HAP-1 (cell line): ENCODE results near the gene TMEM134.

ENCODE experiments used
- DNase-seq, 2 experiments: peaks; one replicate each; pipeline ENCODE4 v3.0.0-alpha.2; 2016 to 2020; ENCODE audit warnings: low spot score in 2 of 2
- H3K27me3 ChIP-seq: fragments of 250-450 bp; sonication (Bioruptor Pico); 2 replicates; pipeline ENCODE4 v1.5.1; 2020; ENCODE audit warnings: low read depth, mild to moderate bottlenecking, moderate library complexity
- H3K36me3 ChIP-seq: fragments of 250-450 bp; sonication (Bioruptor Pico); replicated peaks from 2 replicates; pipeline ENCODE4 v1.5.1; 2020; ENCODE audit warnings: mild to moderate bottlenecking
- H3K4me1 ChIP-seq: fragments of 250-450 bp; sonication (Bioruptor Pico); 2 replicates; pipeline ENCODE4 v1.5.1; 2020; ENCODE audit warnings: mild to moderate bottlenecking
- H3K4me3 ChIP-seq: fragments of 250-450 bp; sonication (Bioruptor Pico); 2 replicates; pipeline ENCODE4 v1.5.1; 2020; ENCODE audit warnings: mild to moderate bottlenecking, moderate library complexity
- H3K9me3 ChIP-seq: fragments of 250-450 bp; sonication (Bioruptor Pico); 2 replicates; pipeline ENCODE4 v1.5.1; 2020; ENCODE audit warnings: mild to moderate bottlenecking, moderate library complexity
- in situ Hi-C: fragments of 300-500 bp; cut with MboI; formaldehyde crosslinking; loops from 3 replicates; pipeline ENCODE4 v1.14.3; 2020; ENCODE audit warnings: low sequenced_read_pairs, inconsistent platforms, mixed read lengths

TMEM134 gene

DNA sequence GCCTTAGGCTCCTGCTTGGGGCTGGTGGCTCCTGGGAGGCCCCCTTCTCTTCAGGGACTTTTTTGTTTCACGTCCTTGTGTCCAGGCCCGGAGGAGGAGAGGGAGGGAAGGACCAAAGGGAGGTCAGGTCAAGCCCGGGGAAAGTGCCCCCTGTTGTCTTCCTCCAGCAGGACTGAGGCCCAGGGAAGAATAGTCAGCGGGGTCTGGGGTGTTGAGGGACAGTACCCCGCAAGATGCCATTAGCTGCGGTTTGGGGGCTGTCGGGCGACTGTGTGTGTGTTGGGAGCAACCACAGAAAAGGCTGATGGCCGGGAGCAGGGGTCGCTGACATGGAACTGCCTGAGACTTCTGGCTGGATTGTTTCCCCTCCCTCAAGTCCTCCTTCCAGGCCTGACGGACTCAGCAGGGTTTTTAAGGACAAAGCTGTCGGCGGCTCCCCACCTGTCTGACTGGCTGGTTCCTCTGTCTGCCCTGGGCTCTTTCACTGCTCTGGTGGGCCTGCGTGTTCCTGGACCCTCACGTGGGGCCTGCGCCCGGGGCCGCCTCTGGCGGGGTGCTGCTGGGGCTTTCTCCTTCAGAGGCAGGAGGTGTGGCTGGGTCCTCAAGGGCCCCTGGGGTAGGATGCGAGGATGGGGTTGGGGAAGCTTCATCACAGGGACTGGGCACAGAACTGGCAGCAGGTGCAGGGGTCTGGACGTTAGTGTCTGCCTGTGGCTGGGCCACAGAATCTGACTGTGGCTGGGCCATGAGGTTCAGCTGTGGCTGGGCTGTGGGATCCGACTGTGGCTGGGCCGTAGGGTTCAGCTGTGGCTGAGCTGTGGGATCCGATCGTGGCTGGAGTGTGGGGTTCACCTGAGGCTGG lies 18.0 kb downstream of the TMEM134 start:
- Histone ChIP-seq H3K4me1 (no peaks in the 10 kb centered on the region), H3K27me3 (no peaks in the 10 kb centered on the region), H3K4me3 (no peak overlapping the region), H3K9me3 (no peaks in the 10 kb centered on the region), H3K36me3 (no peaks in the 10 kb centered on the region)
- in situ Hi-C loops: no loop called here
- no peak for DNase-seq

DNA sequence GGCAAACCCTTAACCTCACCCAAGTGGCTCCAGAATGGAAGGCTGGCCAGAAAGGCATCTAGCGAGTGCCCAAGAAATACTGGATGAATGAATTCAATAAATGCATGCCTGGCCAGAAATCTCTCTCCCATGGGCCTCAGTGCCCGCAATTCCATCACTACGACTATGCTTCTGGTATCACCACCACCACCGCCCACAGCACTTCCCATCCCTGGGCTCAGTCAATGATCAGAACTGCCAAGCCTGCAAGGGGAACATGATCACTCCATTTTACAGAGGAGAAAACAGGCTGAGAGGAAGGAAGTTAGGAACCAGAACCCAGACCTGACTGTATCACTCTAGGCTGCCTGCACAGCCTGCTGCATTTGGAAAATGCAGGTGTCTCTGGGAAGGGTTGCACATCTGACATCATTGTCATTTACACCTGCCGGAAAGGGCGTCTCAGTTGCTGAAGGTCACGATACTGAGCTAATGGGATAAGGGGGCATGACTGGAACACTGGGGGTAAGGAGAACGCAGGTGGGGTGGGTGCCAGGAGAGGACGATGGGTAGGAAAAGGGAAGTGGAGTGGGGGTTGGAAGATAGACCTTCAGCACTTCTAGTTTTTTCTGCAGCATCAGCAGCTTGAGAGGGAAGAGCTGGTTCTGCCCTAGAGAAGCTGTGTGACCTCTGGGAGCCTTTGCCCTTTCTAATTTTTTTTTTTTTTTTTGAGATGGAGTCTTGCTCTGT lies 19.8 kb downstream of the TMEM134 start:
- Histone ChIP-seq H3K36me3 (no peaks in the 10 kb centered on the region), H3K9me3 (no peaks in the 10 kb centered on the region), H3K4me1 (peaks cover 2% of the 10 kb centered on the region; the same call in 1 of the 2 replicates), H3K27me3 (no peaks in the 10 kb centered on the region), H3K4me3 (no peak overlapping the region)
- in situ Hi-C loops: no loop called here
- DNase-seq: no peak

DNA sequence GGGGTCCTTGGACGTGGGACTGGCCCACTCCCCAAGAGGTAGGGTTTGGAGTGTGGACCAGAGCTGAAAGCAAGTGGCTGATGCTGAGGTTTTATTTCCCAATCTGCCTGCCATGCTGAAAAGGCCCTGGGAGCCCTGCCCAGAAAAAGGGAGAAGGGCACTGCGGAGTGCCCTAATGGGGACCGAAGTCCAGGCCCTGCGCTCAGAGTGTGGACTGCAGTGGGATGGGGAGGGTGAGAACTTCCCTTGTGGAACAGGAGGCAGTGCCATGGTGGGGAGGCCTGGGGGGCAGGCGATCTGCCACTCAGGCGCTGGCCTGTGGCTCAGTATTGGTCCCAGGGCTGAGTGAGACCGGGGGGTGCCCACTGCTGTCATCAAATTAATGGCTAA lies 20.8 kb downstream of the TMEM134 start:
- no peak for DNase-seq
- in situ Hi-C loops: no loop called here
- Histone ChIP-seq H3K27me3 (no peaks in the 10 kb centered on the region), H3K4me1 (peaks cover 4% of the 10 kb centered on the region; the same call in 1 of the 2 replicates), H3K36me3 (no peaks in the 10 kb centered on the region), H3K4me3 (no peak overlapping the region), H3K9me3 (no peaks in the 10 kb centered on the region)

- DNase-seq: no peak
- Histone ChIP-seq H3K27me3 (no peaks in the 10 kb centered on the region), H3K9me3 (no peaks in the 10 kb centered on the region), H3K4me1 (peaks cover 4% of the 10 kb centered on the region; the same call in 1 of the 2 replicates), H3K36me3 (peaks cover 7% of the 10 kb centered on the region; the same call in 1 of the 2 replicates), H3K4me3 (no peak overlapping the region)
- in situ Hi-C loops: no loop called here
Measured at GRCh38 chr11:67445515-67445914, 23.5 kb downstream of the TMEM134 start.

DNA sequence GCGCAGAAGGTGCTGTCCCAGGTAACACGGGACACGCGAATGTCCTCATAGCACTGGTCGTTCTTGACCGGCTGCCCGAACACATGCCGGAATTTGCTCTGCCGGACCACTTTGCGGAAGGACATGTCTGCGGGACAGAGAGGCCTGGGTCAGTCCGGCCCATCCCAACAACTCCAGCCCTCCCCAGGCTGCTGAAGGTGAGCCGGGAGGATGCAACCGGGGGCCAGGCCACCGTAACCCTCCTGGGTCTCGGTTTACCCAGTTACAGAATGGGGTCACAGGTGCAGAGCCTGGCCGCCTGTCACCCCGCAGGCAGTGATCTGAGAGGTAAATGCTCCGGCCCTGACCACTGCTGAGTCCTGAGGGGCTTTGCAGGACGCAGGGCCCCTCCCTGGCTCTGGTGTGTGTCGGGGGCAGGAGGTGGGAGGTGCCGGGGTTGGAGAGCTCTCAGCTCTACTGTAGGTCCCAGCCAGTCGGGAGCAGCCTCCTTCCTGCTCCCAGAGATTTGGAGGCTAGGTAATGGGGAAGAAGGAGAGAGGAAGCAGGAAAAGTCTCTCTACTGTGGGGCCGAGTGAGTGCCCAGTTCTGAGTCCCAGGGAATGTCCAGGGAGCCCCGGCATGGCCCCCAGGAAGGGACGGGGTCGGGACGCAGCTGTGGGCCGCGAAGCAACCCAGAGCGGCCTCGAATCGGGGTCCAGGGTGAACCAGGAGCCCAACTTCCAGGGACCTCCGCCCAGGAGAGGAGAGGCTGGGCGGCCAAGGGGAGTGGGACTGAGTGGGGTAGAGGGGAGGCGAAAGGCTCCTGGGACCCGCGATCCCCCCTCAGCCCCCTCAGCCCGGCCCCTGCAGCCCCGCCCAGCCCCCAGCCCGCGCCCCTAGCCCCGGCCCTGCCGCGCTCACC lies 26.3 kb downstream of the TMEM134 start:
- in situ Hi-C loops: no loop called here
- Histone ChIP-seq H3K9me3 (no peaks in the 10 kb centered on the region), H3K4me1 (peaks cover 4% of the 10 kb centered on the region; the same call in 1 of the 2 replicates), H3K4me3 (peak overlapping the region; percentile 64), H3K36me3 (peaks cover 17% of the 10 kb centered on the region), H3K27me3 (no peaks in the 10 kb centered on the region)
- DNase-seq: no peak

DNA sequence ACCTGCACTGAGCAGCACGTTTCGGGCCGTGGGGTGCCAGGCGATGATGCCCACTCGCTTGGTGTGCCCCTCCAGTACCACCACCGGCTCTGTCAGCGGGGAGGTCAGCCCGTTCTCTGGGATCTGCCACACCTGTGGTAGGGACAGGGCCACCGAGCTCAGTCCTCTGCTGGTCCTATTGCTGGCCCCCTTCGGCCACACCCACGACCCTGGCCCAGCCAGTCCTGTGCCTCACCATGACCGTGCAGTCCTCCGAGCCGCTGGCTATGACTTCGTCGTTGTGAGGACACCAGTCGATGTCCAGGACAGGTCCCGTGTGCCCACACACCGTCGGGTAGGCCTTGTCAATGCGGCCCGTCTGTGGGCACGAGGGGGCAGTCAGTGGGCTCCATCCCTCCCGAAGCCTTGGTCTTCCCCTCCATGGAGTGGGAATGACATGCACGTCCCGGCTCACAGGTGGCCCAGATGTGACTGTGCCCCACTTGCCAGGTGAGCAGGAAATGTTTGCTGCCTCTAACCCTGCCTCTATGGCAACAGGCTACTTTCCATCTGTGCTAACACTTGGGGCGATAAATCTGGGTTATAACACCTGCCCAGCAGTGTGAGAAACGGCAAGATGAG lies 27.2 kb downstream of the TMEM134 start:
- Histone ChIP-seq H3K36me3 (peaks cover 23% of the 10 kb centered on the region), H3K4me1 (peaks cover 4% of the 10 kb centered on the region; the same call in 1 of the 2 replicates), H3K27me3 (no peaks in the 10 kb centered on the region), H3K9me3 (no peaks in the 10 kb centered on the region), H3K4me3 (no peak overlapping the region)
- DNase-seq: no peak
- in situ Hi-C loops: no loop called here

DNA sequence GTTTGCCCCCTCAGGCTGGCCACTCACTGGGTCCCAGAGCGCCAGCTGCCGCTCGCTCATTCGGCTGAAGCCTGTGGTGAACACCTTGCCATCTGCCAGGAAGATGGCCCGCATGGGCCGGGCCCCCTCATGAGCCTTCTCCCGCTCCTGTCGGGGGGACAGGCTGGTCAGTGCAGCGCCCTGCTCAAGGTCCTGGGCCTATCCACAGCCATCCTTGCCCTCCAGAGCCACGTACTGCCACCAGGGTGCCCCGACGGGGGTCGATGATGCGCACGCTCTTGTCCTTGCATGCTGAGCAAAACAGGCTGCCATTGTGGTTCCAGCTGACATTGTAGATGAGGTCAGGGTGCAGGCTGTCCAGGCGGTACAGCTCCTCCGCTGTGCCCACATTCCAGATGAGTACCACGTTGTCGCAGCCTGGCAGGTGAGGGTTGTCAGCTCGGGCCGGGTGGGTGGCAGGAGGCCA lies 27.9 kb downstream of the TMEM134 start:
- H3K4me1 ChIP-seq: peaks cover 4% of the 10 kb centered on the region; the same call in 1 of the 2 replicates
- no peaks in the 10 kb centered on the region for H3K9me3 ChIP-seq
- in situ Hi-C loops: no loop called here
- peaks cover 30% of the 10 kb centered on the region for H3K36me3 ChIP-seq
- H3K27me3 ChIP-seq: no peaks in the 10 kb centered on the region
- no peak overlapping the region for H3K4me3 ChIP-seq
- DNase-seq: no peak

- no peak overlapping the region for H3K4me3 ChIP-seq
- no peak for DNase-seq
- H3K9me3 ChIP-seq: no peaks in the 10 kb centered on the region
- H3K4me1 ChIP-seq: peaks cover 4% of the 10 kb centered on the region; the same call in 1 of the 2 replicates
- peaks cover 36% of the 10 kb centered on the region for H3K36me3 ChIP-seq
- no peaks in the 10 kb centered on the region for H3K27me3 ChIP-seq
- in situ Hi-C loops: no loop called here
Measured at GRCh38 chr11:67440229-67441097, 28.6 kb downstream of the TMEM134 start.

DNA sequence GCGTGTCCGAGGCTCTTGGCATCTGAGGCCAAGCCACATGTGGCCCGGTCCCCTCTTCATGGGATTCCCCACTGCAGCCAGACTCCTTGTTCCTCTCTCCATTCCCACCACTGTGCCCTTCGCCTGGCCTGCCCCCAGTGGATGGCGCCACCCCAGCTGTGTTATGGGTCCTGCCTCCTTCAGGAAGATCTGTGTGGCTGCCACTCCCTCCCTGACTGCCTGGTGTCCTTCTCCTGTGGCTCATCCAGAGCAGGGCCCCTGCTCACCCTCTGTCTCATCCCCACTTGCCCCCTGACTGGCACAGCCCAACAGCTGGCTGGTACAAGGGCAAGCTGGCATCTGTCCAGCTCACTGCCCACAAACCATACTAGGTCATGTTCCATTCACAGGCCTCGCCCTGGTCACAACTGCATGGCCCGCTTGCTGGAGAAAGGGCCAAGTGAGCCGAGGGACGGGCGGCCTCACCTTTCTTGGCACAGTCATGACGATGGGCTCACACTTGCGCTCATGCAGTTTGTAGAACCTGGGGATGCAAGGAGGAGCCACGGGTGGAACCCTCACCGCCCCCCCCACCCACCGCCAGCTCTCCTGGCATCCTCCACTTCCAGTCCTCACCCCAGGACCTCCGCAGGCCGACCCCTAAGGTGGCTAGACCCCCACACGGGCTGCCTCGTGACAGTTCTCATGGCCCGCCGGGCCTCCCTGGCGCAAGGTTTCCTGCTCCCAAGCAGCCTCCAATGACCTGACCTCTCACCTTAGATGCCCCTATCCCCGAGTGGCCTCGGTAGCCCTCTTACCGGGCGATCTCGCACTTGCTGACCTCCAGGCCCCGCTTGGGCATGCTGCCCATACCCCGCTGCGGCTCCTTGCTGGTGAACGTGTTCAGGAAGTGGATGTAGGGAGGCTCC lies 29.5 kb downstream of the TMEM134 start:
- H3K9me3 ChIP-seq: no peaks in the 10 kb centered on the region
- in situ Hi-C loops: no loop called here
- H3K4me3 ChIP-seq: no peak overlapping the region
- H3K4me1 ChIP-seq: peaks cover 4% of the 10 kb centered on the region; the same call in 1 of the 2 replicates
- H3K27me3 ChIP-seq: no peaks in the 10 kb centered on the region
- no peak for DNase-seq
- H3K36me3 ChIP-seq: peaks cover 45% of the 10 kb centered on the region

DNA sequence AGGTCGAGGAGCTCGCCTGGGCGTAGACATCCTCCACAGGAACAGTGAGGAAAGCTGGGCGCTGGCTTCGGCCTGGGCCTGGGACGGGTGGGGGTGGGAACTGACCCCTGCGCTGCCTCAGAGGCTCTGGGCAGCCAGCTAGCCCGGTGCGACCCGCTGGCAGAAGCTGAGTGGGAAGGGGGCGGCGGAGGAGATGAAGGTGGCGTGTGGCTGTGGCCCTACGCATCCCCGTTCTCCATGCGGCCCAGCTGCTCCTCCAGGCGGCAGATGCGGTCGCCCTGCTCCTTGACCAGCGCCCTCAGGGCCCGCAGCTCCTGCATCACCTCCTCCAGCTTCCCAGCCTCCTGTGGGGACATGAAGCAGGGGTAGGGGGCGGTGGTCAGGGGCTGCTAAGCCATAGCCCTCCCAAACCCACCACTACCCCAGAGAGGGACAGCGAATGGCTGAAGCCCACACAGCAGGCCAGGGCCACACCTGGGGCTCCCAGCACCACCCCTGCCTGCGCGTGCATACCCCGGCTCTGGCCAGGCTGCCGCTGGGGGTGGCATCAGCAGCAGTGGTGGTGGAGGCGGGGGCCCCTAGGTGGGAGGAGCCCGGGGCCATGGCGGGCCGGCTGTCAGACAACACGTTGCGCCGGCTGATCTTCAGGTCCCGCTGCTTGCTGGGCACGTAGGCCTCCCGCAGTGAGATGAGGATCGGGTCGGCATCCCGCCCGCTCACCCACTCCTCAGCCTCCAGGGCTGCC lies 30.7 kb downstream of the TMEM134 start:
- no peak overlapping the region for H3K4me3 ChIP-seq
- no peaks in the 10 kb centered on the region for H3K9me3 ChIP-seq
- peaks cover 55% of the 10 kb centered on the region for H3K36me3 ChIP-seq
- H3K4me1 ChIP-seq: no peaks in the 10 kb centered on the region
- in situ Hi-C loops: no loop called here
- DNase-seq: no peak
- H3K27me3 ChIP-seq: no peaks in the 10 kb centered on the region

GRCh38 chr11:67437809-67438157 lies 31.3 kb downstream of the TMEM134 start:
- no peak for DNase-seq
- Histone ChIP-seq H3K27me3 (no peaks in the 10 kb centered on the region), H3K4me3 (no peak overlapping the region), H3K9me3 (no peaks in the 10 kb centered on the region), H3K4me1 (no peaks in the 10 kb centered on the region), H3K36me3 (peaks cover 60% of the 10 kb centered on the region)
- in situ Hi-C loops: no loop called here
